Brain microvascular endothelial cell (primary cell): ENCODE data around the gene ADK.

Source experiments
- DNase-seq: peaks from one replicate; pipeline ENCODE4 v3.0.0-alpha.2; 2020
- H3K27ac ChIP-seq: fragments of 250-450 bp; sonication (Bioruptor Pico); 2 replicates; pipeline ENCODE4 v1.5.1; 2020; ENCODE audit warnings: mild to moderate bottlenecking, moderate library complexity
- H3K27me3 ChIP-seq: fragments of 250-450 bp; sonication (Bioruptor Pico); replicated peaks from 2 replicates; pipeline ENCODE4 v1.5.1; 2020; ENCODE audit warnings: mild to moderate bottlenecking
- H3K36me3 ChIP-seq: fragments of 250-450 bp; sonication (Bioruptor Pico); replicated peaks from 2 replicates; pipeline ENCODE4 v1.5.1; 2020; ENCODE audit warnings: mild to moderate bottlenecking
- H3K4me3 ChIP-seq: 2 replicates; pipeline ENCODE4 v1.5.1; 2011; ENCODE audit warnings: low read depth, mild to moderate bottlenecking, control low read depth, low read length, moderate library complexity
- in situ Hi-C: cut with HindIII; loops from 2 replicates; pipeline ENCODE4 v1.10.0; 2017; ENCODE audit warnings: low sequenced_read_pairs, low pct_ligation_motif_present
- TF ChIP-seq, protein P1 (sequence below): IDR thresholded peaks from 2 replicates; pipeline ENCODE4 v1.5.1; 2011; ENCODE audit warnings: low read depth, mild to moderate bottlenecking, moderate library complexity, low read length, control low read depth, inconsistent platforms; ENCODE audit errors: missing control alignments

Gene ADK

DNA sequence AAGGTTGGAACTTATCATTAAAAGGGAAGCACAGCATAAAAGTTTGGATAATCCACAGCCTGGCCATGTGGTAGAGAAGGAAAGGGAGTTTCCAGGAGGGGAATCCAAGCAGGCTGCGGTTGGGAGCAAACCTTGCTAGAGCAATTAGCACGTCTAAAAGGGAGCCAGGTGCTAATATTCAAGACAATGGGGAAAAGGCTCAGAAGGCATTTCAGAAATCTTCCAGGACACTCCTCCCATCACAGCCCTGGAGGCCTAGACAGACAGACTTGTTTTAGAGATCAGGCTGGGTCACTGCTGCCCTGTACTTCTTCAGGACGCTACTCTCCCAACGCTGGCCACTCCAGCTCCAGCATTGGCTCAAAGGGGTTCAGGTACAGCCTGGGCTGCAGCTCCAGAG, 579.2 kb downstream of the ADK start:
- H3K27ac ChIP-seq: no peak overlapping the region
- in situ Hi-C loops: no loop called here
- no peaks in the 10 kb centered on the region for H3K27me3 ChIP-seq
- no peak for DNase-seq
- no peak overlapping the region for H3K4me3 ChIP-seq
- no peaks in the 10 kb centered on the region for H3K36me3 ChIP-seq
- TF ChIP-seq, protein P1, sequence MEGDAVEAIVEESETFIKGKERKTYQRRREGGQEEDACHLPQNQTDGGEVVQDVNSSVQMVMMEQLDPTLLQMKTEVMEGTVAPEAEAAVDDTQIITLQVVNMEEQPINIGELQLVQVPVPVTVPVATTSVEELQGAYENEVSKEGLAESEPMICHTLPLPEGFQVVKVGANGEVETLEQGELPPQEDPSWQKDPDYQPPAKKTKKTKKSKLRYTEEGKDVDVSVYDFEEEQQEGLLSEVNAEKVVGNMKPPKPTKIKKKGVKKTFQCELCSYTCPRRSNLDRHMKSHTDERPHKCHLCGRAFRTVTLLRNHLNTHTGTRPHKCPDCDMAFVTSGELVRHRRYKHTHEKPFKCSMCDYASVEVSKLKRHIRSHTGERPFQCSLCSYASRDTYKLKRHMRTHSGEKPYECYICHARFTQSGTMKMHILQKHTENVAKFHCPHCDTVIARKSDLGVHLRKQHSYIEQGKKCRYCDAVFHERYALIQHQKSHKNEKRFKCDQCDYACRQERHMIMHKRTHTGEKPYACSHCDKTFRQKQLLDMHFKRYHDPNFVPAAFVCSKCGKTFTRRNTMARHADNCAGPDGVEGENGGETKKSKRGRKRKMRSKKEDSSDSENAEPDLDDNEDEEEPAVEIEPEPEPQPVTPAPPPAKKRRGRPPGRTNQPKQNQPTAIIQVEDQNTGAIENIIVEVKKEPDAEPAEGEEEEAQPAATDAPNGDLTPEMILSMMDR: no peak

DNA sequence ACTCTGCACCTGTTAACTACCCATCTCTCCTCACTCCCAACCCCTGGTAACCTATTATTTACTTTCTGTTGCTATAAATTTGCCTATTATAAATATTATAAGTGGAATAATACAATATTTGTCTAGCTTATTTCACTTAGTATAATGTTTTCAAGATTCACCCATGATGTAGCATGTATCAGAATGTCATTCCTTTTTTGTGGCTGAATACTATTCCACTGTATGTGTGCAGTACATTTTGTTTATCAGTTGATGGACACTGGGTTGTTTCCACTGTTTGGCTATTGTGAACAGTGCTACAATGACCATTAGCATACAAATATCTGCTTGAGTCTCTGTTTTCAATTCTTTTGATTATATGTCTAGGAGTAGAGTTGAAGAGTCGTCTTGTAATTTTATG, 582.6 kb downstream of the ADK start:
- Histone ChIP-seq H3K27me3 (no peaks in the 10 kb centered on the region), H3K27ac (no peak overlapping the region), H3K4me3 (no peak overlapping the region), H3K36me3 (no peaks in the 10 kb centered on the region)
- in situ Hi-C loops: no loop called here
- TF ChIP-seq, protein P1: no peak
- no peak for DNase-seq

DNA sequence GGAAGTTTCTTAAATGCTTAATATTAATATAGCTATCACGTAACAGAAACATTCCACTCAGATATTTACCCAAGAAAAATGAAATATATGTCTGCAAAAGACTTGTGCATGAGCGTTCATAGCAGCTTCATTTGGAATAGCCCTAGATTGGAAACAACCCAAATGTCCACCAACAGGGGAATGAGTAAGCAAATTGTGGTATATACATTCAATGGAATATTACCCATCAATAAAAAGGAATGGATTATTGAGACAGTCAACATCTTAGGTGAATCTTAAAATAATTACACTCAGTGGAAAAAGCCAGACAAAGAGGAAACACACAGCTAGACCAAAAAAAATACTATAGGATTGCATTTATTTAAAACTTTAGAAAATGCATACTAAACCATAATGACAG, 585.0 kb downstream of the ADK start:
- H3K27ac ChIP-seq: no peak overlapping the region
- H3K36me3 ChIP-seq: no peaks in the 10 kb centered on the region
- TF ChIP-seq, protein P1: no peak
- H3K27me3 ChIP-seq: no peaks in the 10 kb centered on the region
- in situ Hi-C loops: no loop called here
- no peak overlapping the region for H3K4me3 ChIP-seq
- no peak for DNase-seq

DNA sequence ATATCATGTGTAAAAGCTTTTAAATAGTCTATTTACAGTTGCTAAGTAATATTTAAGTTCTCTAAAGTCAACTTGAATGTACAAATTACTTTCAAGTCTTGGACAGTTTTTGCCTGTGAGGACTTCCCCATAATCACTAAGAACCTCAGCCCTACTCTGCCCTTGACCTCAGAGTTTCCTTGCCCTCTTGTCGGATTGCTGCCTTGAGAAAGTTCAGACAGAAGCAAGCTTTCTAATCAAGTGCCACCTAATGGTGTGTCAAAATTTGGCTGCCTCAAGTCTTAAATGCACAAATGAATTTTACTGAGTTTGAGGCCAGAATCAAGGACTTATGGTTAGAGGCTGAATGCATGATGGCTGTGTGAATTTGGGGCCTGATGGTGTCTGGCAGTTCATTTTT, 587.0 kb downstream of the ADK start:
- TF ChIP-seq, protein P1: no peak
- H3K36me3 ChIP-seq: no peaks in the 10 kb centered on the region
- no peaks in the 10 kb centered on the region for H3K27me3 ChIP-seq
- no peak overlapping the region for H3K27ac ChIP-seq
- in situ Hi-C loops: no loop called here
- H3K4me3 ChIP-seq: no peak overlapping the region
- no peak for DNase-seq

DNA sequence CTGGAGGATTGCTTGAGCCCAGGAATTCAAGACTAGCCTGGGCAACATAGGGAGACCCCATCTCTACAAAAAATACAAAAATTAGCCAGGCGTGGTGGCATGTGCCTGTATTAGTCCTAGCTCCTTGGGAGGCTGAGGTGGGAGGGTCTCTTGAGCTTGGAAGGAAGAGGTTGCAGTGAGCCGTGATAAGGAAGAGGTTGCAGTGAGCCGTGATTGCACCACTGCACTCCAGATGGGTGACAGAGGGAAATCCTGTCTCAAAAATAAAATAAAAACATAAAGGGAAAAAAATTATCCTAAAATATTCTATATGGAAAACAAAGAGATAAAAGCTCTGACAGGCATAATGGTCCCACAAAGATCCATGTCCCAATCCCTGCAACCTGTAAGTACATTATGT, 587.5 kb downstream of the ADK start:
- H3K36me3 ChIP-seq: no peaks in the 10 kb centered on the region
- no peaks in the 10 kb centered on the region for H3K27me3 ChIP-seq
- no peak overlapping the region for H3K27ac ChIP-seq
- in situ Hi-C loops: no loop called here
- no peak overlapping the region for H3K4me3 ChIP-seq
- no peak for DNase-seq
- TF ChIP-seq, protein P1: no peak

DNA sequence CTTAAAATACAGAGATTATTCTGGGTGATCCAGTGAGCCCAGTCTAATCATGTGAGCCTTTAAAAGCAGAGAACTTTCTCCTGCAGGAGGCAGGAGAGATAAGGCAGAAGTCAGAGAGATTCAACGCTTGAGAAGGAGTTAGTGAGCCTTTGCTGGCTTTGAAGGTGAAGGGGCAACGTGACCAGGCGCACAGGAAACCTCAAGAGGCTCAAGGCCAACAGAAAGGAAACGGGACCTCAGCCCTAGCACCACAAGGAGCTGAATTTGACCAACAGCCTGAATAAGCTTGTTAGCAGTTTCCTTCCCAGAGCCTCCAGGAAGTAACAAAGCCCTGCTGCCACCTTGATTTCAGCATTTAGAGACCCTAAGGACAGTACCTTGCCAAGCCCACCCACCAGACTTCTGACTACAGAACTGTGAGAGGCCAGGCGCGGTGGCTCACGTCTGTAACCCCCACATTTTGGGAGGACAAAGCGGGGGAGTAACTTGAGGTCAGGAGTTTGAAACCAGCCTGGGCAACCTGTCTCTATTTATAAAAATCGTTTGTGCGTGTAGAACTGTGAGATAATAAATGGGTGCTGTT, 588.1 kb downstream of the ADK start:
- Histone ChIP-seq H3K36me3 (no peaks in the 10 kb centered on the region), H3K4me3 (no peak overlapping the region), H3K27ac (no peak overlapping the region), H3K27me3 (no peaks in the 10 kb centered on the region)
- in situ Hi-C loops: no loop called here
- TF ChIP-seq, protein P1: peak; percentile 57
- DNase-seq: peak; percentile 10
